GM12878 (cell line): ENCODE measurements around the gene HRH2.

Experiments used
- CEBPB ChIP-seq, 2 experiments: fragments of 150-350 bp in 1 of 2; IDR thresholded peaks; 2 replicates each; pipeline ENCODE4 v1.6.1; 2012 to 2014; ENCODE audit warnings: low read depth in 2 of 2, low read length in 2 of 2, borderline replicate concordance in 1 of 2, inconsistent platforms in 1 of 2
- RBBP5 ChIP-seq: fragments of 200-600 bp; sonication (generic); conservative IDR thresholded peaks from 2 replicates; pipeline ENCODE4 v1.6.1; 2016
- SMC3 ChIP-seq: IDR thresholded peaks from 2 replicates; pipeline ENCODE4 v1.6.1; 2011; ENCODE audit warnings: low read length, improper control_type of control experiment, borderline replicate concordance
- TF ChIP-seq, protein P1 (sequence below): fragments of 450-650 bp; IDR thresholded peaks from 2 replicates; pipeline ENCODE4 v1.6.1; 2017; ENCODE audit warnings: mild to moderate bottlenecking

DNA sequence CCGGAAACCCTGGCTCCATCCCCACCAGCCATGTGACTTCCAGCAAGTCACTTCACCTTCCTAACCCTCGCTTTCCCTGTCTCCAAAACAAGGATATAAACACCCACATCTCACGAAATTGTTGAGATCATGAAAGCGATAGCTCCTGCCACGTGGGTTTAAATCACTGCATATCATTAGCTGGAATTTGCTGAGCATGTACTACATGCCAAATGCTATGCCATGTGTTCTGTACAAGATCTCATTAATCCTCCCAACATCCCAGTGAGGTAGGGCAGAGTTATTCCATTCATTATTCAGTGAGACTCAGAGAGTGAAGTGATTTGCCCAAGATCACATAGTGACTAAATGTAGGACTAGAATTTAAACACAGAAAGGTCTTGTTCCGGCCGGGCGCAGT lies 29.2 kb upstream of the HRH2 start:
- TF ChIP-seq CEBPB (IDR thresholded peaks at IDR 0.05; ENCODE audit: borderline replicate concordance in 1 of 2, low read depth in 2 of 2, low read length in 2 of 2) (no peak), SMC3 (no peak), RBBP5 (no peak)
- TF ChIP-seq, protein P1, sequence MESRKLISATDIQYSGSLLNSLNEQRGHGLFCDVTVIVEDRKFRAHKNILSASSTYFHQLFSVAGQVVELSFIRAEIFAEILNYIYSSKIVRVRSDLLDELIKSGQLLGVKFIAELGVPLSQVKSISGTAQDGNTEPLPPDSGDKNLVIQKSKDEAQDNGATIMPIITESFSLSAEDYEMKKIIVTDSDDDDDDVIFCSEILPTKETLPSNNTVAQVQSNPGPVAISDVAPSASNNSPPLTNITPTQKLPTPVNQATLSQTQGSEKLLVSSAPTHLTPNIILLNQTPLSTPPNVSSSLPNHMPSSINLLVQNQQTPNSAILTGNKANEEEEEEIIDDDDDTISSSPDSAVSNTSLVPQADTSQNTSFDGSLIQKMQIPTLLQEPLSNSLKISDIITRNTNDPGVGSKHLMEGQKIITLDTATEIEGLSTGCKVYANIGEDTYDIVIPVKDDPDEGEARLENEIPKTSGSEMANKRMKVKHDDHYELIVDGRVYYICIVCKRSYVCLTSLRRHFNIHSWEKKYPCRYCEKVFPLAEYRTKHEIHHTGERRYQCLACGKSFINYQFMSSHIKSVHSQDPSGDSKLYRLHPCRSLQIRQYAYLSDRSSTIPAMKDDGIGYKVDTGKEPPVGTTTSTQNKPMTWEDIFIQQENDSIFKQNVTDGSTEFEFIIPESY: no peak
